Spleen (tissue), 7 donors: ENCODE data around the gene ZNF439.
A peak's percentile ranks its signal among the peaks of the same experiment; 100 is the strongest.

Experiments
- POLR2AphosphoS5 ChIP-seq, 3 donors: sonication (generic); formaldehyde crosslinking; IDR thresholded peaks; one replicate each; pipeline ENCODE4 v1.5.1; 2017; ENCODE audit warnings: antibody characterized with exemption in 3 of 3
- TF ChIP-seq, protein P1 (sequence below), 11 experiments: fragments of 200-600 bp in 7 of 11; fragments of 450-650 bp in 4 of 11; sonication (generic) in 4 of 11; IDR thresholded peaks in 8 of 11; conservative IDR thresholded peaks in 3 of 11; 1 replicate in 7 of 11; 2 replicates in 4 of 11; pipeline versions ENCODE4 v1.4.0 to v1.8.0; 2016 to 2021; ENCODE audit warnings: antibody characterized with exemption in 11 of 11, inconsistent platforms in 4 of 11, mild to moderate bottlenecking in 1 of 11
- donor health status: DM: no; HTN: no; CAD: no; lungs with moderate emphysema.
- donor health status: DM: no; HTN: no; CAD: no.
- donor health status: DM: no; HTN: no; CAD: no.

DNA sequence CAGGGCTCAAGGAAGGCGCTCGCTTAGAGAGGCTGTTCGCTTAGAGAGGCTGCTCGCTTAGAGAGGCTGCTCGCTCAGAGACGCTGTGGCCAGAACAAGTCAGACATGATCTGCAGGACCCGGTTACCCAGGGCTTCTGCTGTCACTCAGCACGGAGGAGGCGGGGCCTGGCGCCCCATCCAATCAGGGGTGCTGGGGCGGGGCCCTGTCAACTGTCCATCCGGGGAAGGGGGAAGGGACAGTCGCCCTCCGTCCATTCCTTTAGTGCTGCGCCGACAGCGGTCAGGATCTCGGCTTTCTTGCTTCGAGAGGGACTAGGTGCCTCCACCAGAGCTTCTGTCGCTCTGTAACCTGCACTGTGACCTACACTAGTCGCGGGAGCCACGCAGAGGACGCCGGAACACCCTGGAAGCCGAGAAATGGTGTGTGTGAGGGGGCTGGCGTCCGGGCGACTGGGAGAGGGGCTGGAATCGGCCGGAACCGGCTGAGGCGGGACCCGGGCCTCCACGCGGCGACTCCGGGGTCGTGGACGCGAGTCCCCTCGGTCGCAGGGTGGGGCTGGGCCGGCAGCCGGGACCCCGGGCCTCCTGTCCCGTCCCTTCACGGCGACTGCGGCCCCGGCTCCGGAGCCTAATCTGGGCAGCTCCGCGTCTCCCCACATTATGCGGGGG is 34.4 kb upstream of the ZNF439 start, which contains the start of gene ZNF440:
- TF ChIP-seq, protein P1, sequence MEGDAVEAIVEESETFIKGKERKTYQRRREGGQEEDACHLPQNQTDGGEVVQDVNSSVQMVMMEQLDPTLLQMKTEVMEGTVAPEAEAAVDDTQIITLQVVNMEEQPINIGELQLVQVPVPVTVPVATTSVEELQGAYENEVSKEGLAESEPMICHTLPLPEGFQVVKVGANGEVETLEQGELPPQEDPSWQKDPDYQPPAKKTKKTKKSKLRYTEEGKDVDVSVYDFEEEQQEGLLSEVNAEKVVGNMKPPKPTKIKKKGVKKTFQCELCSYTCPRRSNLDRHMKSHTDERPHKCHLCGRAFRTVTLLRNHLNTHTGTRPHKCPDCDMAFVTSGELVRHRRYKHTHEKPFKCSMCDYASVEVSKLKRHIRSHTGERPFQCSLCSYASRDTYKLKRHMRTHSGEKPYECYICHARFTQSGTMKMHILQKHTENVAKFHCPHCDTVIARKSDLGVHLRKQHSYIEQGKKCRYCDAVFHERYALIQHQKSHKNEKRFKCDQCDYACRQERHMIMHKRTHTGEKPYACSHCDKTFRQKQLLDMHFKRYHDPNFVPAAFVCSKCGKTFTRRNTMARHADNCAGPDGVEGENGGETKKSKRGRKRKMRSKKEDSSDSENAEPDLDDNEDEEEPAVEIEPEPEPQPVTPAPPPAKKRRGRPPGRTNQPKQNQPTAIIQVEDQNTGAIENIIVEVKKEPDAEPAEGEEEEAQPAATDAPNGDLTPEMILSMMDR (IDR thresholded peaks at IDR 0.05 in 8 of 11, conservative IDR thresholded peaks at IDR 0.05 in 3 of 11) = peak in 2 of 11 experiments; percentile 7 to 29
- peak; percentile 91 to 94 (median 93) for TF ChIP-seq POLR2AphosphoS5 (IDR thresholded peaks at IDR 0.05)
